H9 (cell line): ENCODE results near the gene DIAPH2. TPM values are rescaled to one million over a fixed set of nuclear protein-coding genes. Genes with fewer than 3 reads are reported as not detected.

Experiments
- DNase-seq: peaks from one replicate; pipeline ENCODE4 v3.0.0-alpha.2; 2017
- H2AFZ ChIP-seq: one replicate; pipeline ENCODE4 v1.6.1; 2013; ENCODE audit warnings: mild to moderate bottlenecking, low read length, control low read depth, moderate library complexity
- H2AK5ac ChIP-seq: 2 replicates; pipeline ENCODE4 v1.6.1; 2013; ENCODE audit warnings: low read length, control low read depth, mixed read lengths; ENCODE audit not compliant: insufficient read length
- H2BK120ac ChIP-seq: one replicate; pipeline ENCODE4 v1.6.1; 2013; ENCODE audit warnings: low read depth, mild to moderate bottlenecking, low read length, control low read depth, inconsistent platforms; ENCODE audit not compliant: poor library complexity, severe bottlenecking
- H2BK12ac ChIP-seq: 2 replicates; pipeline ENCODE4 v1.6.1; 2013; ENCODE audit warnings: low read length, control low read depth, mixed read lengths, low read depth; ENCODE audit not compliant: insufficient read length
- H2BK15ac ChIP-seq: 2 replicates; pipeline ENCODE4 v1.6.1; 2013; ENCODE audit warnings: low read depth, low read length, control low read depth
- H2BK20ac ChIP-seq: one replicate; pipeline ENCODE4 v1.6.1; 2013; ENCODE audit warnings: low read depth, mild to moderate bottlenecking, low read length, control low read depth, inconsistent platforms; ENCODE audit not compliant: poor library complexity, severe bottlenecking
- H2BK5ac ChIP-seq: 2 replicates; pipeline ENCODE4 v1.6.1; 2013; ENCODE audit warnings: low read length, control low read depth, mixed read lengths; ENCODE audit not compliant: insufficient read length
- H3K14ac ChIP-seq: 2 replicates; pipeline ENCODE4 v1.6.1; 2013; ENCODE audit warnings: low read length, control low read depth; ENCODE audit not compliant: insufficient read depth
- H3K18ac ChIP-seq: 2 replicates; pipeline ENCODE4 v1.6.1; 2013; ENCODE audit warnings: low read depth, mild to moderate bottlenecking, mixed read lengths, low read length, control low read depth; ENCODE audit not compliant: insufficient read length
- H3K23ac ChIP-seq: 2 replicates; pipeline ENCODE4 v1.6.1; 2013; ENCODE audit warnings: low read length, control low read depth, mixed read lengths, low read depth; ENCODE audit not compliant: insufficient read length
- H3K23me2 ChIP-seq: 2 replicates; pipeline ENCODE4 v1.6.1; 2013; ENCODE audit warnings: low read depth, mild to moderate bottlenecking, mixed read lengths, low read length, control low read depth; ENCODE audit not compliant: insufficient read length, poor library complexity, severe bottlenecking
- H3K27ac ChIP-seq: 2 replicates; pipeline ENCODE4 v1.5.1; 2013; ENCODE audit warnings: low read length, control low read depth, mixed read lengths, low read depth; ENCODE audit not compliant: insufficient read length
- H3K27me3 ChIP-seq: 2 replicates; pipeline ENCODE4 v1.6.1; 2013; ENCODE audit warnings: low read length, control low read depth, inconsistent platforms; ENCODE audit not compliant: insufficient read depth
- H3K4ac ChIP-seq: 2 replicates; pipeline ENCODE4 v1.6.1; 2013; ENCODE audit warnings: low read depth, mild to moderate bottlenecking, control low read depth, inconsistent platforms, low read length, moderate library complexity
- H3K4me1 ChIP-seq: 2 replicates; pipeline ENCODE4 v1.6.1; 2013; ENCODE audit warnings: low read length, control low read depth, inconsistent platforms; ENCODE audit not compliant: insufficient read depth
- H3K4me2 ChIP-seq: 2 replicates; pipeline ENCODE4 v1.6.1; 2013; ENCODE audit warnings: low read length, control low read depth, mixed read lengths; ENCODE audit not compliant: insufficient read length, insufficient read depth
- H3K56ac ChIP-seq: 2 replicates; pipeline ENCODE4 v1.6.1; 2013; ENCODE audit warnings: low read depth, mild to moderate bottlenecking, mixed read lengths, low read length, control low read depth; ENCODE audit not compliant: insufficient read length
- H3K79me1 ChIP-seq: 2 replicates; pipeline ENCODE4 v1.6.1; 2013; ENCODE audit warnings: low read depth, mild to moderate bottlenecking, moderate library complexity, low read length, control low read depth, inconsistent platforms; ENCODE audit not compliant: insufficient read depth, poor library complexity, severe bottlenecking
- H3K79me2 ChIP-seq: 2 replicates; pipeline ENCODE4 v1.6.1; 2013; ENCODE audit warnings: low read length, control low read depth, inconsistent platforms; ENCODE audit not compliant: insufficient read depth
- H3K9ac ChIP-seq: 2 replicates; pipeline ENCODE4 v1.6.1; 2013; ENCODE audit warnings: low read length, control low read depth, mixed read lengths; ENCODE audit not compliant: insufficient read length; ENCODE audit errors: extremely low read depth
- H3K9me3 ChIP-seq: one replicate; pipeline ENCODE4 v1.6.1; 2013; ENCODE audit warnings: low read depth, low read length, inconsistent platforms; ENCODE audit not compliant: control insufficient read depth
- H3T11ph ChIP-seq: one replicate; pipeline ENCODE4 v1.6.1; 2013; ENCODE audit warnings: mild to moderate bottlenecking, low read length, control low read depth, inconsistent platforms
- H4K20me1 ChIP-seq: one replicate; pipeline ENCODE4 v1.6.1; 2013; ENCODE audit not compliant: control insufficient read depth, insufficient read length, insufficient read depth
- H4K5ac ChIP-seq: 2 replicates; pipeline ENCODE4 v1.6.1; 2013; ENCODE audit warnings: low read depth, mild to moderate bottlenecking, mixed read lengths, low read length, control low read depth; ENCODE audit not compliant: insufficient read length
- H4K8ac ChIP-seq: replicated peaks from 2 replicates; pipeline ENCODE4 v1.6.1; 2013; ENCODE audit warnings: low read length, control low read depth, mixed read lengths, low read depth; ENCODE audit not compliant: insufficient read length
- H4K91ac ChIP-seq: 2 replicates; pipeline ENCODE4 v1.6.1; 2013; ENCODE audit warnings: low read depth, mild to moderate bottlenecking, moderate library complexity, mixed read lengths, low read length, control low read depth; ENCODE audit not compliant: insufficient read length
- H3K27ac Mint-ChIP-seq, 3 experiments: 2 replicates in 2 of 3; 3 replicates in 1 of 3; pipeline ENCODE4 v1.8.0; 2020 to 2021; ENCODE audit warnings: mixed read lengths in 3 of 3, mild to moderate bottlenecking in 1 of 3, moderate library complexity in 1 of 3
- H3K27me3 Mint-ChIP-seq: 2 replicates; pipeline ENCODE4 v1.8.0; 2021; ENCODE audit warnings: low read depth, mild to moderate bottlenecking, moderate library complexity, mixed read lengths
- H3K36me3 Mint-ChIP-seq, 3 experiments: 2 replicates in 2 of 3; 3 replicates in 1 of 3; pipeline ENCODE4 v1.8.0; 2020 to 2021; ENCODE audit warnings: low read depth in 3 of 3, mixed read lengths in 3 of 3; ENCODE audit not compliant: insufficient read depth in 1 of 3
- H3K4me1 Mint-ChIP-seq, 2 experiments: 2 replicates each; pipeline ENCODE4 v1.8.0; 2020; ENCODE audit warnings: mixed read lengths in 2 of 2
- H3K4me3 Mint-ChIP-seq, 2 experiments: 2 replicates in 1 of 2; 3 replicates in 1 of 2; pipeline ENCODE4 v1.8.0; 2020 to 2021; ENCODE audit warnings: mild to moderate bottlenecking in 2 of 2, mixed read lengths in 2 of 2, moderate library complexity in 1 of 2
- H3K9me3 Mint-ChIP-seq, 2 experiments: 2 replicates in 1 of 2; 3 replicates in 1 of 2; pipeline ENCODE4 v1.8.0; 2020; ENCODE audit warnings: mild to moderate bottlenecking in 2 of 2, mixed read lengths in 2 of 2, moderate library complexity in 1 of 2
- CTCF ChIP-seq: fragments of 200-600 bp; sonication (generic); conservative IDR thresholded peaks from 3 replicates; pipeline ENCODE4 v1.8.0; 2021; ENCODE audit warnings: antibody characterized with exemption, mild to moderate bottlenecking
- total RNA-seq: library from RNA; stranded (reverse); gene quantifications from 2 replicates; pipeline ENCODE4 v1.2.1, GENCODE V29; 2021

The DIAPH2 gene
- total RNA-seq, 1 experiment from 2014 or later: 45.4 TPM

- H4K20me1 ChIP-seq: no peaks in the 10 kb centered on the region
- no peak overlapping the region for H4K5ac ChIP-seq
- H3T11ph ChIP-seq: no peak overlapping the region
- no peak for TF ChIP-seq CTCF
- peaks cover 3 to 61% (median 48%) of the 10 kb centered on the region in 3 experiments; a peak in 6 of 7 replicates for H3K36me3 Mint-ChIP-seq
- H2BK15ac ChIP-seq: no peak overlapping the region
- no peak overlapping the region for H3K14ac ChIP-seq
- DNase-seq: no peak
- H3K56ac ChIP-seq: no peak overlapping the region
- no peaks in the 10 kb centered on the region; the same call in 1 of the 2 replicates for H3K4me1 ChIP-seq
- peak overlapping the region; percentile 19 for H2BK120ac ChIP-seq
- no peak overlapping the region for H3K23ac ChIP-seq
- H3K9me3 Mint-ChIP-seq: no peaks in the 10 kb centered on the region
- no peak overlapping the region for H2BK20ac ChIP-seq
- H3K4ac ChIP-seq: no peak overlapping the region
- no peak overlapping the region for H2AK5ac ChIP-seq
- H3K9ac ChIP-seq: no peak overlapping the region
- H3K4me1 Mint-ChIP-seq: peaks cover 37 to 40% of the 10 kb centered on the region in 2 experiments
- H4K91ac ChIP-seq: no peak overlapping the region
- no peak overlapping the region for H3K4me3 Mint-ChIP-seq
- H2BK12ac ChIP-seq: no peak overlapping the region
- H3K27ac Mint-ChIP-seq: peak overlapping the region in 1 of 3 experiments; percentile 57; a peak in 2 of 7 replicates
- H3K9me3 ChIP-seq: no peaks in the 10 kb centered on the region
- H4K8ac ChIP-seq: no peak overlapping the region
- H3K27ac ChIP-seq: no peak overlapping the region
- H3K79me2 ChIP-seq: peaks cover 3% of the 10 kb centered on the region; the same call in 1 of the 2 replicates
- no peaks in the 10 kb centered on the region for H3K27me3 Mint-ChIP-seq
- no peak overlapping the region for H3K18ac ChIP-seq
- H3K23me2 ChIP-seq: no peaks in the 10 kb centered on the region
- no peak overlapping the region for H2AFZ ChIP-seq
- no peak overlapping the region for H3K4me2 ChIP-seq
- peaks cover 3% of the 10 kb centered on the region for H3K79me1 ChIP-seq
- no peak overlapping the region for H2BK5ac ChIP-seq
- no peaks in the 10 kb centered on the region for H3K27me3 ChIP-seq
Observed at GRCh38 chrX:97401586-97402136, 717.0 kb downstream of the DIAPH2 start.
